Adipocyte (in vitro differentiated cells): ENCODE measurements around the gene CDK14.
A peak's percentile ranks its signal among the peaks of the same experiment; 100 is the strongest.

Experiments used
- DNase-seq: peaks from one replicate; pipeline ENCODE4 v3.0.0-alpha.2; 2015; ENCODE audit warnings: low read depth
- H3K27me3 ChIP-seq: replicated peaks from 2 replicates; pipeline ENCODE4 v1.7.0; 2013; ENCODE audit warnings: mild to moderate bottlenecking, low read length, moderate library complexity; ENCODE audit not compliant: control insufficient read depth, insufficient read depth
- H3K36me3 ChIP-seq: 2 replicates; pipeline ENCODE4 v1.7.0; 2013; ENCODE audit warnings: low read length, mild to moderate bottlenecking, moderate library complexity; ENCODE audit not compliant: control insufficient read depth, insufficient read depth, severe bottlenecking
- H3K4me1 ChIP-seq: 2 replicates; pipeline ENCODE4 v1.7.0; 2013; ENCODE audit warnings: mild to moderate bottlenecking, low read length, moderate library complexity; ENCODE audit not compliant: control insufficient read depth, insufficient read depth
- H3K4me3 ChIP-seq: 2 replicates; pipeline ENCODE4 v1.7.0; 2013; ENCODE audit warnings: mild to moderate bottlenecking, low read length, moderate library complexity
- H3K9ac ChIP-seq: 2 replicates; pipeline ENCODE4 v1.7.0; 2013; ENCODE audit warnings: mild to moderate bottlenecking, low read length, moderate library complexity
- H3K9me3 ChIP-seq: 2 replicates; pipeline ENCODE4 v1.7.0; 2013; ENCODE audit warnings: mild to moderate bottlenecking, low read length, moderate library complexity; ENCODE audit not compliant: control insufficient read depth

The CDK14 gene

GRCh38 chr7:90994121-90994520 lies 398.0 kb downstream of the CDK14 start:
- Histone ChIP-seq H3K4me1 (no peaks in the 10 kb centered on the region), H3K36me3 (peaks cover 2% of the 10 kb centered on the region), H3K27me3 (no peaks in the 10 kb centered on the region), H3K9ac (no peak overlapping the region), H3K9me3 (no peaks in the 10 kb centered on the region), H3K4me3 (no peak overlapping the region)
- DNase-seq: no peak

- no peak overlapping the region for H3K4me3 ChIP-seq
- H3K27me3 ChIP-seq: no peaks in the 10 kb centered on the region
- peaks cover 2% of the 10 kb centered on the region for H3K36me3 ChIP-seq
- DNase-seq: no peak
- no peak overlapping the region for H3K9ac ChIP-seq
- no peaks in the 10 kb centered on the region for H3K9me3 ChIP-seq
- no peaks in the 10 kb centered on the region for H3K4me1 ChIP-seq
Measured at GRCh38 chr7:90994601-90995000, 398.5 kb downstream of the CDK14 start.

- Histone ChIP-seq H3K27me3 (no peaks in the 10 kb centered on the region), H3K9ac (no peak overlapping the region), H3K9me3 (no peaks in the 10 kb centered on the region), H3K4me1 (peaks cover 8% of the 10 kb centered on the region), H3K36me3 (peaks cover 2% of the 10 kb centered on the region), H3K4me3 (no peak overlapping the region)
- DNase-seq: no peak
Measured at GRCh38 chr7:90995996-90996395, 399.9 kb downstream of the CDK14 start.

DNA sequence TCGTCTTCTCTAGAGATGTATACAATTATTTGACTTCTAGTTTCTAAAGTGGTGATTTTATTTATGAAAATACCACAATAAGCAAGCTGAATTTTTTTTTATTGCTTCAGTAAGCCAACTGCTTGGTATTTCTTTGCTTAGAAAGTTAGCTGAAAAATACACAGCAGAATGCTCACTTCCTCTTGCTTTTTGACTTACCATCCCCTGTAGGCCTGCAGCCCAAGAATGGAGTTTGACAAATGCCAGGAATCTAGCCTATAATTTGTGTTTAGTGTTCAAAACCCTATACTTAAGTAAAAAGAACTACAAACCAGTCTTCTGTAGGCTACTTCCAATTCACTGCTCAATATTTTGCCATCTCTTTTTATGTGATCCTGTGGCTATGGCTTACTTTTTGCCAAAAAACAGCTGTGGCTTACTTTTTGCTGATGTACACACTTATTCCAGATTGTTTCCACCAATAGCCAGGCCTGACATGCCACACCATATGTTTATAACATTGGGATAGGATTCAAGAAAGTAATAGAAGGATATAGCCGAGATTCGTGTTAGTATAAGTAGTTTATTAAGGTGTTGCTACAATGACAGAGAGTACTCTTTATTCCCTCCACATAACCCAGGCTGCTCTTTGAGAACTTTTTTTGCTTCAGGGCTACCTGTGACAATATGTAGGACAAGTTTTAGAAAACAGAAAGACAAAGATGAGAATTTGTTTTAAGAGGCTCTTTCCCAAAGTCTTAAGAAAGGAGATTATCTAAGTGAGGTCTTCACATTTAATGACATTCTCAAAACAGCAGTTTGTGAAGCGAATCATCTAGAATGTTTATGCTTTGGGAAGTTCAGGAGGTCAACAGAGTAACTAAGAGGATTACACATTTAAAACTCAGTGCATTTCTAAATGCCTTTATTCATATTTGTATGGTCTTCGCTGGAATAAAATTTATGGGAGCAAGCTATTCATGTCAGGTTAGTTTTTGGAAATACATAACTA lies 404.2 kb downstream of the CDK14 start:
- Histone ChIP-seq H3K9ac (no peak overlapping the region), H3K9me3 (no peaks in the 10 kb centered on the region), H3K27me3 (no peaks in the 10 kb centered on the region), H3K4me3 (no peak overlapping the region), H3K36me3 (no peaks in the 10 kb centered on the region), H3K4me1 (peaks cover 8% of the 10 kb centered on the region)
- peak; percentile 38 for DNase-seq

- H3K4me3 ChIP-seq: no peak overlapping the region
- no peak for DNase-seq
- H3K27me3 ChIP-seq: no peaks in the 10 kb centered on the region
- no peaks in the 10 kb centered on the region for H3K9me3 ChIP-seq
- H3K4me1 ChIP-seq: peaks cover 7% of the 10 kb centered on the region
- H3K36me3 ChIP-seq: no peaks in the 10 kb centered on the region
- no peak overlapping the region for H3K9ac ChIP-seq
Measured at GRCh38 chr7:91005024-91005423, 408.9 kb downstream of the CDK14 start.

DNA sequence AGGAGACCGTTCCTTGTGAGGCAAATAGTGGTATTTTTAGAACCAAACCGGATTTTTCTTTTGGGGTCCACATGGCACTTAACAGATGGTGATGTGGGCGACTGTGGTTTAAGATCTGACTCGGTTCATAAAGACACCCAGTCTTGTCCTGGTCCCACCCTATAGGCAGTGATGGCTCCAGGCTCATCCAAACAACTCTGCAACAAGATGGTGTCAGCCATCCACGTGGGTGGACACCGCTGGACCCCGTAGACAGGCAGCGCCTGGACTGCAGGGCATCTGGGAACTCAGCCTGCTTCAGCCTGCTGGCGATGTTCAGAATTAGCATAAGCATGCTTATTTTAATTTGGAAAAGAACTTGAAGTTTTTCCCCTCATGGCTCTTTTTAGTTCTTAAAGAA lies 409.7 kb downstream of the CDK14 start:
- H3K27me3 ChIP-seq: no peaks in the 10 kb centered on the region
- DNase-seq: no peak
- H3K9ac ChIP-seq: no peak overlapping the region
- H3K4me3 ChIP-seq: no peak overlapping the region
- no peaks in the 10 kb centered on the region for H3K36me3 ChIP-seq
- no peaks in the 10 kb centered on the region for H3K4me1 ChIP-seq
- no peaks in the 10 kb centered on the region for H3K9me3 ChIP-seq

DNA sequence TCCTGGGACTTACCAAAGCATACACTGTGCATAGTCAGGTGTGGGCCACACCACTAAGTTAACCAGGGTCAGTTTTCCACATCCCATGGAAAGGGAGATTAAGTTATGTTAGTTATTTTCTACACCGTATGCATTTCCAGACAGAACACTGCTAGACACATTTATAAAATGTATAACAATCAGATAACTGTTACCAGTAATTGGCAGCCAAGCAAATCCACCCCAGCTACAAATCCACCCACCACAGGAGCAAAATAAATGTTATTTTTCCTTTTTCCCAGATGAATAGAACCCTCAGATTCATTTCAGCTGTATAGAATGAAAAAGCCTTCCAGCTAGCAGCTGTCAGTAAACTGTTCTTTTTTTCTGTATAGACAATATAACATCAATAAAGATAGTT lies 411.2 kb downstream of the CDK14 start:
- H3K36me3 ChIP-seq: no peaks in the 10 kb centered on the region
- peak; percentile 2 for DNase-seq
- H3K4me1 ChIP-seq: no peaks in the 10 kb centered on the region
- no peak overlapping the region for H3K4me3 ChIP-seq
- no peaks in the 10 kb centered on the region for H3K9me3 ChIP-seq
- no peaks in the 10 kb centered on the region for H3K27me3 ChIP-seq
- H3K9ac ChIP-seq: no peak overlapping the region

DNA sequence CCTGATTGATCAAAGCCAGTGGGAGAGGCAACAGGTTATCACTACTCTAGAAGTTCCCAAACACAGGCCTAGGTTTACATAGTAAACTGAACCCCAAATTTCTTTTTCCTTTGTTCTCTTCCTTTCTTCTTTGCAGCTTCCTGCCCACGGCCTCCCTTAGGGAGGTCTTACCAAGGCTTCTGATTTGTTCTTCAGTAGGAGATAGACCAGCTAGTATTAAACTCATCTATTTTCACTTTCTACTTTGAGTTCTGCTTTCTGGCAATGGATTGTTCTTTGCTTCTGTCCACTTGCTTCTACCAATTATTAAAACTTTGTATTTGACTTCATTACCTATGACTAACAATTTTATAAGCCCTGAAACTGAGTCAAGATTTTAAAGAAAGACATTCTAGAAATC lies 417.0 kb downstream of the CDK14 start:
- Histone ChIP-seq H3K4me3 (no peak overlapping the region), H3K4me1 (no peaks in the 10 kb centered on the region), H3K9ac (no peak overlapping the region), H3K27me3 (no peaks in the 10 kb centered on the region), H3K9me3 (no peaks in the 10 kb centered on the region), H3K36me3 (no peaks in the 10 kb centered on the region)
- no peak for DNase-seq

DNA sequence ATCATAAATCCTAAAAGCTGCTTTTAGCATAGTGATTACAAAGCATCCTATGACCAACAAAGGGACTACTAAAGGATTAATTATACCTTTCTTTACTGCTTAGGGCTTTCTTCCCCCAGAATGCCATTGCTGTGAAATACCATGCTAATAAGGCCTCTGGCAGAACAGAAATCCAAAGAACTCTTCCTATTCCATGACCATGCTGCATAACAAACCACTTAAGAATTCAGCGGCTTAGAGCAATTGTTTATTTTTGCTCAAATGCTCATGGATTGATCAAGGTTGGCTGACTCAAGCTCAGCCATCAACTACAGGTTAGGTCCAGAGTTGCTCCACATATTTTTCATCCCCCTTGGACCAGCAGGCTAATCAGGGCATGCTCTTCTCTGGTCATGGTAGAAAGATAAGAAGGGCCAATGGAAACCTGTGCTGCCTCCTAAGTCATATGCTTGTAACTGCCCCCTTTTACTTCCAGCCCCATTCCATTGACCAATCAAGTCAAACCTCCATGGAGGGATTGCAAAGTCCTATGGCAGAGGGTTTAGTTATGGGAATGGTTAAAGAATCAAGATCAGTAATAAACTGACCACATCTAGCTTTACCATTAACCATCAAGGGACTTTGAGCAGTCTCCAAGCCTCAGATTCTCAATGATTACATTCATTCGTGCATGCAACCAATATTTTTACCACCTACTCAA lies 423.7 kb downstream of the CDK14 start:
- DNase-seq: no peak
- Histone ChIP-seq H3K36me3 (no peaks in the 10 kb centered on the region), H3K9me3 (no peaks in the 10 kb centered on the region), H3K4me3 (no peak overlapping the region), H3K27me3 (no peaks in the 10 kb centered on the region), H3K4me1 (peaks cover 9% of the 10 kb centered on the region), H3K9ac (no peak overlapping the region)

DNA sequence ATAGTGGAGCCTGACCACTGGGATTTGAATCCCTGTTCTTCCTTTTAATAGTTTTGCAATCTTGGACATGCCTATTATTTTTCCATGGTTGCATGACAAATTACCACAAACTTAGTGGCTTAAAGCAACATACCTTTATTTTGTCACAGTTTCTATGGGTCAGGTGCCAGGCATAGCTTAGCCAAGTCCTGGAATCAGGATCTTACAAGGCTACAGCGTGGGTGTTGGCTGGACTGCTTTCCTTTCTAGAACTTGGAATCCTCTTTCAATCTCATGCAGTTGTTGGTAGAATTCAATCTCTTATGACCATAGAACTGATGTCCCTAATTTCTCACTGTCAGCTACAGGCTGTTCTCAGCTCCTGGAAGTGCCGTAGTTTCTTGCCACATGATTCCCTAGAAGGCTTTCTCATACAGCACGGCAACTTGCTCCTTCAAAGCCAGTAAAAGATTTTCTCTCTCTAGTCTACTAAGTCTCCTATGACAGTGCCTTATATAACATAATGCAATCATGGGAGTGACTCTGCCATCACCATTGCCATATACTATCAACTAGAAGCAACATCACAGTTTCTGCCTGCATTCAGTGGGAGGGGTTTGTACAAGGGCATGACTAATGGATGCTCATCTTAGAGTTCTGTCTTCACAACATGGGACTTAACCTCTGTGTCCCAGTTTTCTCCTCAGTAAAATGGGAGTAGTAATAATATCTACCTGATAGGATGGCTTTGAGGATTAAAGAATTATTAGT lies 424.7 kb downstream of the CDK14 start:
- no peaks in the 10 kb centered on the region for H3K9me3 ChIP-seq
- H3K36me3 ChIP-seq: no peaks in the 10 kb centered on the region
- DNase-seq: no peak
- no peak overlapping the region for H3K9ac ChIP-seq
- H3K4me1 ChIP-seq: peaks cover 9% of the 10 kb centered on the region
- H3K27me3 ChIP-seq: no peaks in the 10 kb centered on the region
- H3K4me3 ChIP-seq: peak overlapping the region; percentile 39

DNA sequence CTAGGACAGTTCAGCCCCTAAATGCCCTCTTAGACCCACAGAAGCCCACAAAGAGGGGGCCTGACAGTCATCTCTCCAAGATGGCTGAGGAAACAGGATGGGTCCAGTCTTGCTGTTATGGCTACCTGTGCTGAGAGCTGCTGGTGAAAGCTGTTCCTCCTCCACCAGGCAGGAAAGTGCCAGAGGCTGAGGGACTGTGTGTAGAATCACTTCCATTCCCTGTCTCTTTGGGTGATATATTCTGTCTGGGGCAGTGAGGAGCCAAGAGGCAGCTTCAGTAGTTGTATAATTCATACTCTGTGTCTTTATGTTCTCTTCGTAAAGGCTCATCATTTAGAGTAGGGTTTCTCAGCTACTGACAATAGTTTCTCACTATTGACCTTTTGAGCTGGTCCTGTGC lies 425.8 kb downstream of the CDK14 start:
- no peaks in the 10 kb centered on the region for H3K9me3 ChIP-seq
- no peak overlapping the region for H3K4me3 ChIP-seq
- DNase-seq: no peak
- peaks cover 9% of the 10 kb centered on the region for H3K4me1 ChIP-seq
- no peaks in the 10 kb centered on the region for H3K36me3 ChIP-seq
- no peaks in the 10 kb centered on the region for H3K27me3 ChIP-seq
- H3K9ac ChIP-seq: no peak overlapping the region
